Endothelial cell of umbilical vein (primary cell): ENCODE results near the gene SERPINI1. TPM values are rescaled to one million over a fixed set of nuclear protein-coding genes. Genes with fewer than 3 reads are reported as not detected.

ENCODE experiments used
- BruUV-seq: library from RNA; stranded (reverse); fragments of 400-500 nt; replicated peaks from 2 replicates; lab custom pipeline; 2021; lab: Mats Ljungman, UMichigan
- CTCF ChIA-PET: fragments of 300-600, 350-600 bp; sonication (Branson Sonifier 250); formaldehyde crosslinking; loops from one replicate; lab custom pipeline; 2021; ENCODE audit warnings: antibody characterized with exemption, inconsistent platforms; lab: Charles Lee
- POLR2A ChIA-PET: fragments of 300-600, 350-600 bp; sonication (Branson Sonifier 250); formaldehyde crosslinking; loops from one replicate; lab custom pipeline; 2021; ENCODE audit warnings: antibody characterized with exemption, inconsistent platforms; lab: Charles Lee
- DNase-seq: peaks from one replicate; pipeline ENCODE4 v3.0.0-alpha.2; 2011; ENCODE audit warnings: low read depth, low spot score
- FAIRE-seq: peaks from 2 replicates; lab custom pipeline; 2011; peaks lifted over from hg19 to GRCh38; lab: Jason Lieb, UNC
- H2AFZ ChIP-seq: 2 replicates; pipeline ENCODE4 v1.6.0; 2012; ENCODE audit warnings: low read depth, low read length, control low read depth, inconsistent platforms
- H3K27ac ChIP-seq: 2 replicates; pipeline ENCODE4 v1.5.1; 2011; ENCODE audit warnings: low read depth, mild to moderate bottlenecking, control low read depth, low read length, moderate library complexity; ENCODE audit not compliant: insufficient read depth
- H3K27me3 ChIP-seq, 2 experiments: 2 replicates each; pipeline versions ENCODE4 v1.6.0 to v1.6.1; 2011; ENCODE audit warnings: low read length in 2 of 2, mixed read lengths in 1 of 2; ENCODE audit not compliant: control insufficient read depth in 2 of 2, insufficient read depth in 2 of 2
- H3K36me3 ChIP-seq, 2 experiments: 2 replicates in 1 of 2; 3 replicates in 1 of 2; pipeline ENCODE4 v1.5.1; 2011; ENCODE audit warnings: low read length in 2 of 2, mild to moderate bottlenecking in 1 of 2, moderate library complexity in 1 of 2; ENCODE audit not compliant: control insufficient read depth in 2 of 2, insufficient read depth in 2 of 2; ENCODE audit errors: extremely low read depth in 1 of 2
- H3K4me1 ChIP-seq: 3 replicates; pipeline ENCODE4 v1.5.1; 2011; ENCODE audit warnings: mild to moderate bottlenecking, low read length; ENCODE audit not compliant: control insufficient read depth, insufficient read depth; ENCODE audit errors: extremely low read depth
- H3K4me2 ChIP-seq: 2 replicates; pipeline ENCODE4 v1.6.1; 2011; ENCODE audit warnings: low read length, control low read depth, mixed read lengths; ENCODE audit not compliant: insufficient read depth
- H3K4me3 ChIP-seq, 3 experiments: fragments of 200-600 bp in 1 of 3; sonication (generic), shearing (Covaris generic) in 1 of 3; replicated peaks in 1 of 3; 2 replicates each; pipeline ENCODE4 v1.5.1; 2011 to 2016; ENCODE audit warnings: control low read depth in 3 of 3, low read length in 3 of 3, mild to moderate bottlenecking in 2 of 3, inconsistent platforms in 1 of 3, low read depth in 1 of 3, moderate library complexity in 1 of 3; ENCODE audit not compliant: insufficient read depth in 1 of 3
- H3K79me2 ChIP-seq: 2 replicates; pipeline ENCODE4 v1.6.0; 2012; ENCODE audit warnings: low read length, inconsistent platforms; ENCODE audit not compliant: control insufficient read depth, insufficient read depth
- H3K9ac ChIP-seq: replicated peaks from 2 replicates; pipeline ENCODE3; 2011; ENCODE audit warnings: low read length, control low read depth; ENCODE audit not compliant: insufficient read depth; ENCODE audit errors: extremely low read depth
- H3K9me1 ChIP-seq: replicated peaks from 3 replicates; pipeline ENCODE4 v1.6.0; 2011; ENCODE audit warnings: mild to moderate bottlenecking, low read length; ENCODE audit not compliant: control insufficient read depth, insufficient read depth; ENCODE audit errors: extremely low read depth
- H3K9me3 ChIP-seq: replicated peaks from 2 replicates; pipeline ENCODE4 v1.5.1; 2012; ENCODE audit warnings: low read length, inconsistent platforms; ENCODE audit not compliant: control insufficient read depth, insufficient read depth
- H4K20me1 ChIP-seq: replicated peaks from 2 replicates; pipeline ENCODE3; 2011; ENCODE audit warnings: mild to moderate bottlenecking, low read length; ENCODE audit not compliant: control insufficient read depth, insufficient read depth; ENCODE audit errors: extremely low read depth
- EZH2 ChIP-seq: IDR thresholded peaks from 2 replicates; pipeline ENCODE4 v1.6.1; 2012; ENCODE audit warnings: borderline replicate concordance, low read depth, mild to moderate bottlenecking, moderate library complexity, low read length, inconsistent platforms; ENCODE audit not compliant: severe bottlenecking
- FOS ChIP-seq: IDR thresholded peaks from 2 replicates; pipeline ENCODE4 v1.6.1; 2011; ENCODE audit warnings: mild to moderate bottlenecking, low read length, moderate library complexity, borderline replicate concordance; ENCODE audit not compliant: insufficient read depth
- GATA2 ChIP-seq: IDR thresholded peaks from 2 replicates; pipeline ENCODE4 v1.7.0; 2011; ENCODE audit warnings: low read depth, mild to moderate bottlenecking, moderate library complexity, mixed read lengths, low read length; ENCODE audit not compliant: insufficient read length, insufficient read depth
- JUN ChIP-seq: IDR thresholded peaks from 2 replicates; pipeline ENCODE4 v1.6.1; 2011; ENCODE audit warnings: borderline replicate concordance, low read depth; ENCODE audit not compliant: insufficient read length, insufficient read depth
- MYC ChIP-seq: IDR thresholded peaks from one replicate; pipeline ENCODE4 v1.6.1; 2011; ENCODE audit warnings: mild to moderate bottlenecking, low read depth, low read length
- POLR2A ChIP-seq: IDR thresholded peaks from 2 replicates; pipeline ENCODE4 v1.6.1; 2012; ENCODE audit warnings: low read depth, mild to moderate bottlenecking, control low read depth, low read length
- POLR2AphosphoS5 ChIP-seq: IDR thresholded peaks from 2 replicates; pipeline ENCODE4 v1.6.1; 2012; ENCODE audit warnings: low read depth, mild to moderate bottlenecking, control low read depth, low read length, moderate library complexity; ENCODE audit not compliant: insufficient read depth
- dilution Hi-C: fragments of 300-500 bp; cut with MboI; formaldehyde crosslinking; loops from one replicate; pipeline ENCODE4 v1.15.0; 2019; ENCODE audit warnings: low sequenced_read_pairs; ENCODE audit not compliant: extremely low pct_ligation_motif_present
- intact Hi-C: fragments of 100-400 bp; cut with micrococcal nuclease; formaldehyde crosslinking; loops from one replicate; pipeline ENCODE4 v1.10.0; 2022
- polyA plus RNA-seq, 4 experiments: library from polyadenylated mRNA; depleted of rRNA in 3 of 4; stranded (reverse) in 3 of 4; unstranded in 1 of 4; fragments of >200 nt; gene quantifications; 2 replicates each; pipeline versions ENCODE4 v1.2.1 to v1.2.3, GENCODE V29; 2011 to 2012; ENCODE audit warnings: missing spikeins in 1 of 4
- total RNA-seq: library from RNA; stranded (reverse); gene quantifications from 2 replicates; pipeline ENCODE4 v1.2.3, GENCODE V29; 2021
- TF ChIP-seq, protein P1 (sequence below), 2 donors: IDR thresholded peaks; 1 replicate in 1 of 2; 2 replicates in 1 of 2; pipeline ENCODE4 v1.5.1; 2011; ENCODE audit warnings: low read length in 2 of 2, mild to moderate bottlenecking in 2 of 2, moderate library complexity in 2 of 2, control low read depth in 1 of 2, inconsistent platforms in 1 of 2, low read depth in 1 of 2; ENCODE audit not compliant: insufficient read depth in 1 of 2; ENCODE audit errors: extremely low read depth in 1 of 2
- TF ChIP-seq, protein P2 (sequence below): IDR thresholded peaks from 2 replicates; pipeline ENCODE4 v1.6.1; 2011; ENCODE audit not compliant: insufficient read depth, insufficient read length

Gene SERPINI1
- total and polyA plus RNA-seq, 2 donors (not counting 3 experiments of a cell fraction or from before 2014, with no cell fraction given) = 0.22 to 0.28 TPM

DNA sequence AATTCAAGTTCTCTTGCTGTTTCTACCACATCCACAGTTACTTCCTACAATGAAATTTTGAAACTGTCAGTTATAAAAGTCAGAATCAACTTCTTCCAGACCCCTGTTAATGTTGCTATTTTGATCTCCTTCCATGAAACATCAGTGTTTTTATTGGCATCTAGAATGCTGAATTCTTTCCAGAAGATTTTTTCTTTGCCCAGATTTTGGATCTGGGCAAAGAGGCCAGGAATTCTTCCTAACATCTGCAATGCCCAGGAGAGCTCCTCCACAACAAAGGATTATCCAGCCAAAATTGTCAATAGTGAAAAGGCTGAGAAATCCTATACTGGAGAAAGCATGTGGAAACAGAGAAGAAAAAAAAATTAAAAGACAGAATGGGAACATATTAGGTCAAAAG, 75.5 kb downstream of the SERPINI1 start:
- CTCF ChIA-PET = no interaction called here
- no peak for FAIRE-seq

More for the DNA sequence above, 75.5 kb downstream of the SERPINI1 start:
- TF ChIP-seq, protein P1, sequence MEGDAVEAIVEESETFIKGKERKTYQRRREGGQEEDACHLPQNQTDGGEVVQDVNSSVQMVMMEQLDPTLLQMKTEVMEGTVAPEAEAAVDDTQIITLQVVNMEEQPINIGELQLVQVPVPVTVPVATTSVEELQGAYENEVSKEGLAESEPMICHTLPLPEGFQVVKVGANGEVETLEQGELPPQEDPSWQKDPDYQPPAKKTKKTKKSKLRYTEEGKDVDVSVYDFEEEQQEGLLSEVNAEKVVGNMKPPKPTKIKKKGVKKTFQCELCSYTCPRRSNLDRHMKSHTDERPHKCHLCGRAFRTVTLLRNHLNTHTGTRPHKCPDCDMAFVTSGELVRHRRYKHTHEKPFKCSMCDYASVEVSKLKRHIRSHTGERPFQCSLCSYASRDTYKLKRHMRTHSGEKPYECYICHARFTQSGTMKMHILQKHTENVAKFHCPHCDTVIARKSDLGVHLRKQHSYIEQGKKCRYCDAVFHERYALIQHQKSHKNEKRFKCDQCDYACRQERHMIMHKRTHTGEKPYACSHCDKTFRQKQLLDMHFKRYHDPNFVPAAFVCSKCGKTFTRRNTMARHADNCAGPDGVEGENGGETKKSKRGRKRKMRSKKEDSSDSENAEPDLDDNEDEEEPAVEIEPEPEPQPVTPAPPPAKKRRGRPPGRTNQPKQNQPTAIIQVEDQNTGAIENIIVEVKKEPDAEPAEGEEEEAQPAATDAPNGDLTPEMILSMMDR (IDR thresholded peaks at IDR 0.05; ENCODE audit: extremely low read depth in 1 of 2, insufficient read depth in 1 of 2, low read depth in 1 of 2, low read length in 2 of 2) = no peak
- TF ChIP-seq MYC (no peak), EZH2 (no peak), FOS (no peak), POLR2AphosphoS5 (no peak), GATA2 (no peak), JUN (no peak), POLR2A (no peak)
- TF ChIP-seq, protein P2, sequence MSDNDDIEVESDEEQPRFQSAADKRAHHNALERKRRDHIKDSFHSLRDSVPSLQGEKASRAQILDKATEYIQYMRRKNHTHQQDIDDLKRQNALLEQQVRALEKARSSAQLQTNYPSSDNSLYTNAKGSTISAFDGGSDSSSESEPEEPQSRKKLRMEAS = no peak
- Histone ChIP-seq H3K4me2 (no peak overlapping the region), H3K9ac (no peak overlapping the region), H3K27ac (no peak overlapping the region), H3K36me3 (no peaks in the 10 kb centered on the region), H3K9me3 (no peaks in the 10 kb centered on the region), H3K27me3 (no peaks in the 10 kb centered on the region), H3K4me1 (no peaks in the 10 kb centered on the region), H3K4me3 (no peak overlapping the region), H3K9me1 (no peaks in the 10 kb centered on the region), H2AFZ (no peak overlapping the region), H4K20me1 (no peaks in the 10 kb centered on the region), H3K79me2 (no peaks in the 10 kb centered on the region)
- POLR2A ChIA-PET = no interaction called here
- dilution Hi-C loops = no loop called here
- BruUV-seq = no TSS peak
- no peak for DNase-seq
- intact Hi-C loops = no loop called here
